NOMO-1 treated with DMSO at 0.1 percent for 48 hours (cell line): ENCODE results near the gene EMCN.
"Not testable (repeated sequence)": the region's sequence is repeated elsewhere in the genome, so short reads cannot be mapped to it uniquely, and the experiment has no call there.

ENCODE experiments used
- DNase-seq: peaks from one replicate; lab custom pipeline; 2025; ENCODE audit not compliant: unreplicated experiment; lab: John Stamatoyannopoulos, UW

Gene EMCN

GRCh38 chr4:100517864-100518341, at the start of gene EMCN:
TSS of gene EMCN (minus strand) at chr4:100518022. CDS start at chr4:100517914, 108 bp downstream.
- DNase-seq, result no peak

GRCh38 chr4:100566396-100566795, 48.6 kb upstream of the EMCN start:
- DNase-seq, result peak; percentile 4

GRCh38 chr4:100557306-100557705, 39.5 kb upstream of the EMCN start:
- DNase-seq, result no peak

GRCh38 chr4:100555611-100556337, 38.0 kb upstream of the EMCN start:
- no peak for DNase-seq

GRCh38 chr4:100548200-100548560, 30.4 kb upstream of the EMCN start:
- no peak for DNase-seq

GRCh38 chr4:100547541-100548199, 29.8 kb upstream of the EMCN start:
- DNase-seq, result no peak

GRCh38 chr4:100545427-100545826, 27.6 kb upstream of the EMCN start:
- DNase-seq, result no peak

- DNase-seq, result no peak
Measured at GRCh38 chr4:100540131-100540530, 22.3 kb upstream of the EMCN start.

- DNase-seq, result no peak
Measured at GRCh38 chr4:100539706-100540105, 21.9 kb upstream of the EMCN start.

- DNase-seq, result no peak
Measured at GRCh38 chr4:100533741-100534140, 15.9 kb upstream of the EMCN start.

- DNase-seq, result not testable (repeated sequence)
Measured at GRCh38 chr4:100530161-100530560, 12.3 kb upstream of the EMCN start.

GRCh38 chr4:100525686-100526085, 7.9 kb upstream of the EMCN start:
- DNase-seq, result no peak

- DNase-seq, result no peak
Measured at GRCh38 chr4:100519205-100519604, 1.4 kb upstream of the EMCN start.

GRCh38 chr4:100516225-100516624, 1.6 kb downstream of the EMCN start:
- no peak for DNase-seq

- DNase-seq, result no peak
Measured at GRCh38 chr4:100511896-100512295, 5.9 kb downstream of the EMCN start.

- peak; percentile 64 for DNase-seq
Measured at GRCh38 chr4:100510551-100510950, 7.3 kb downstream of the EMCN start.

- no peak for DNase-seq
Measured at GRCh38 chr4:100509386-100509785, 8.4 kb downstream of the EMCN start.

- DNase-seq, result no peak
Measured at GRCh38 chr4:100508691-100509090, 9.1 kb downstream of the EMCN start.

- DNase-seq, result no peak
Measured at GRCh38 chr4:100504086-100504874, 13.5 kb downstream of the EMCN start.

GRCh38 chr4:100497791-100498190, 20.0 kb downstream of the EMCN start:
- no peak for DNase-seq

GRCh38 chr4:100495074-100495473, 22.7 kb downstream of the EMCN start:
- DNase-seq, result no peak

GRCh38 chr4:100494166-100494565, 23.7 kb downstream of the EMCN start:
- DNase-seq, result no peak
